GM21423 (cell line): ENCODE results near the gene RAF1.
"Not testable (repeated sequence)": the region's sequence is repeated elsewhere in the genome, so short reads cannot be mapped to it uniquely, and the experiment has no call there.

ENCODE experiments used
- ATAC-seq: cut with Tn5 transposase; IDR thresholded peaks from one replicate; pipeline ENCODE4 v1.9.1; 2021; ENCODE audit warnings: mild to moderate bottlenecking, moderate library complexity; ENCODE audit not compliant: unreplicated experiment

The RAF1 gene

DNA sequence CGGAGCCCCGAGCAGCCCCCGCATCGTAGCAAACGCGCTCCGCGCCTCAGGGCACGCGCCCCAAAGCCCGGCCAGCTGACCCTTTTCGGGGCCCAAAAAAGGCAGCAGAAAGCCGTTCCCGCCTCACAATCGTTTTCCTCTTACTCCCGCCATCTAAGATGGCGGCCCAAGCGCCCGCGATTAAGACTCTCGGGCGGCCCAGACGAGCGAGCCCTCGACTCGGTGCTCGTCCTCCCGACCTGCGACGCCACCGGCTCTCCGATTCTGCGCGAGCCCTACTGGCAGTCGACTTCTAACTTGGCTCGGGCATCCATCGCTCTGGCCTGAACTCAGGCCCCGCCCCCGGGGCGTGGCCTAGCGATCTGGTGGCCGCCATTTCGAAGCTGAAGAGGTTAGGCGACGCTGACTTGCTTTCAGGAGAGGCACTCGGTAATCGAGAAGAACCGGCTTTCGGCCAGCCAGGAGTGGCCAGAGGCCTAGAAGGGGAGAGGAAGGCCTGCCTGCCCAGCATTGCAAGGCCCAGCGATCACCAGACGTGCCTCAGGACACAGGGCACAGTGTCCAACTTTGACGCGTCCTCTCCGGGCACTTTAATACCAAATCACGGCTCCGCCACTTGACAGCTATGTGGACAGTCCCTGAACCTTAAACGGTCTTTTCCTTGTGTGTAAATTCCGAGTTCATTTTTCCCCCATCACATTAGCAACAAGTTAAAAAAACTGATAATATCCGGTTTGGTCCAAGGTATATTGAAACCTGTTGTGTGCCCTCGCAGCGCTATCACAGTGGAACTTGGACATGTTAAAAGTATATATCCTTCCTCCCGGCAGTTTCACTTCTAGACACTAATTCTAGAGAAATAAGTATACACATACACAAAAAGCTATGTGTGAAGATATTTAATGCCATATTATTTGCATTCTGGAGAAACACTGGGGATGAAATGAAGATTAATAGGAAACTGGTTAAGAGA is at the start of gene RAF1:
Gene RAF1 (minus strand): TSS at position 182 of the 973 bp plus-strand sequence. CDS start 45,396 bp downstream, outside the sequence.
- peak; percentile 91 for ATAC-seq

DNA sequence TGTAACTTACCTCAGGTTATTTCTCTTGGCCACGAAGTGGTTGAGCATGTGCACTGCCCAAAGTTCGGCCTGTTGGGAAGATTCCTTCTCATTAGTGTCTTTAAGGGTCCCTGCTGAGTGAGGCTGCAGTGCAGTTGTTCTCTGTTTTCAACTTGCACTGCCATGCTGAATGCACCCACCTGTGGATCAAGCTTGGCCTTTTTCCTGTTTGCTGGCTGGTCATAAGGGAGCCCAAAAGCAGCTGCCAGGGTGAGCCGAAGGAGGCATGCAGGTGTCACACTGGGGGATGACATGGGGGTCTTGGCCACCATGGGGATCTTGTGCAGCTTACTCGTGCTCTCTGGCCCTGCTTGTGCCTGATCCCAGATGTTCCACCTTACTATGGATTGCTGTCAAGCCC is 46.1 kb upstream of the RAF1 start:
- no peak for ATAC-seq

DNA sequence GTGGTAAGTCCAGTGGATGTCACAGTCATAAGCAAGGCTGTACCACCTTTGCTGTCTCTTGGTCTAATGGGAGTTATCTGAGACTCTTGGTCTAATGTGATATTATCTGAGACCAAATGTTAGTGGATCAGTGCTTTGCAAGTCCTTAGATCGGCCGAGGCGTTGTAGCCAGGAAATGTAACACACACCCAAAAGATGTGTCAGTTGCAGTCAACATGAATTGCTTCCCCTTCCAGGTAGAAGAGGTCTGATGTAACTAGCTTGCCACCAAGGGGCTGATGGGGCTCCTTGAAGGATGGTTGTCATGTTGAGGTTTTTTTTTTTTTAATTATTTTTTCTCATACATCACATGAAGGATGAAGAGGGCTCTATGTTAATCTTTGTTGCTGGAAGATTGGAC is 45.4 kb upstream of the RAF1 start:
- no peak for ATAC-seq

DNA sequence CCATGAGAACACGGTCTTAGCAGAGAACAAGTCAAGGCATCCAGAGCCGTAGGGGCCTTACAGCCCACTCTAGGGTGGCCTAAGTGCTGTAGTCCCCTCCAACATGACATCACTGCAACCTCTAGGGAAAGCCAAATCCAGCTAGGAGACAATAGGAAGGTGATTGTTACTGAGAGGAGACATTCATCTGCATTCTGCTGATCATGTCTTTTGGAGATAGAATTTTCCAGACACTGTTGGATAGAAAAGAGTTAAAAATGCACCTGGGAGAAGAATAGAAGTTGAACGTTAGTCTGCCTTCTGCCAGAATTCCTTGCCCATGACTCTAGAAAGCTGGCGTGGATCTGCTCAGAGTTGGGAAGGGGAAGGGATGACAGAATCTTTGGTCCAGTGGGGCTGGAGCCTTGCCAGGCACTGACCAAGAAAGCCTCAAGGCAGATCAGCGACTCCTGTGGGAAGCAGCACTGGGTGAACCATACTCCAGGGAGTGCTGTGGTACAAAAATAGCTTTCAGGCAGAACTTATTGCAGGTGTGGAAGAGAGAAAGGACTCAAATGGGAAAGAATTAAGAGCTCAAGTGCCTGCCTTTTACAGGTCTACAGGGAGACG is 44.8 kb upstream of the RAF1 start:
- no peak for ATAC-seq

DNA sequence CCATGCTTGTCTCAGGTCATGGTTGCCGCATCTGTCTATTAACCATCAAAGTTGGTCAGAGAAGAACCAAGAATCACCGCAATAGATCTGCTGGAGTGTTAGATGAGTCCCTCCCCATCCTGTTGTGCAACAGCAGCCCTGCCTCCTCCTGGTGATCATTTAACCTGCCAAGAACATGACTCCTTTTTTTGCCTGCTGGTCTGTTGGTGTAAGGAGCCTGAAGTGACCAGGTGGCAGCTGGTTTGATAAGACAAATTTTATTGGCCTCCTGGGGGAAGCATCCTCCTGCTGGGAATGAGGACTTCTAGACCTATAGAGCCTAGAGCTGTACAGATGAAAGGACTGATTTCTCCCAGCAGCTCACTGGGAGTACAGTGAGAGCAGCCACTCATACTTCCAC is 43.5 kb upstream of the RAF1 start:
- no peak for ATAC-seq

DNA sequence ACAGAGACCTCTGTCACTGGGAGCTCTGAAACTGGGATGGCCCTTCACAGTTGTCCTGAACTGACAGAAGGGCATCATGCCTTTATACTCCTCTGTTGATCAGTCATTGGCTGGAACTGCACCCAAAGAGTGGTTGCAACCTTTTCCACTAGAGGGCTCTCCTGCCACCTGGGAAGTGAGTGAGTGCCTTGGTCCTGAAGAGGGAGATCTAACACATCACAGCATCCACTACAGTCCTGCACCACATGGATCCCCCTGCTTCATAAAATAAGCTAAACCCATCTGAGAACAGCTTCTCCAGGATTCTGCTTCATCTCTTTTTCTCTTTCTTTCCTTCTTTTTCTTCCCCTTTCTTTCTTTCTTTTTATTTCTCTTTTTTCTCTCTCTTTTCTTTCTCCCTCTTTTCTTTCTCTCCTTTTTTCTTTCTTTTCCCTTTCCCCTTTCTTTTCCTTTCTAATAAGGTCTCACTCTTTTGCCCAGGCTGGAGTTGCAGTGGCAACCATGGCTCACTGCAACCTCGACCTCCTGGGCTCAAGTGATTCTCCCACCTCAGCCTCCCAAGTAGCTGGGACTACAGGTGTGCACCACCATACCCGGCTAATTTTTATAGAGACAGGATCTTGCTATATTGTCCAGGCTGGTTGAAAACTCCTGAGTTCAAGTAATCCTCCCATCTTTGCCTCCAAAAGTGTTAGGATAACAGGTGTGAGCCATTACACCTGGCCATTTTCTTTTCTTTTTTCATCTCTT is 42.8 kb upstream of the RAF1 start:
- peak; percentile 78 for ATAC-seq

DNA sequence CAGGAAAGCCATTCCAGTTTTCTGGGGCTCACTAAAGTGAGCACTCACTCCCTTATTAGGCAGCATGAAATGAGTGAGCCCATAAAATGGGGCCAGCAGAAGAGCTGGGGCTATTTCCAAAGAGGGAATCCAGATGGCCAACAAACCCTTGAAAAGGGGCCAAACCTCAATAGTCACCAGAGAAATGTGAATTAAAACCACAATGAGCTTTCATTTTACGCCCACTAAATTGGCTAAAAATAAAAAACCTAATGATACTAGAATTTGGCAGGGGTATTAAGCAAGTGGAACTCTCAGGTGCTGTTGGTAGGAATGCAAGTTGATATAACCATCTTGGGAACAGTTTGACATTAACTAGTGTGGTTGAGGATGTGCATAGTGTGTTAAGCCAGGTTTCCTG is 42.1 kb upstream of the RAF1 start:
- no peak for ATAC-seq

DNA sequence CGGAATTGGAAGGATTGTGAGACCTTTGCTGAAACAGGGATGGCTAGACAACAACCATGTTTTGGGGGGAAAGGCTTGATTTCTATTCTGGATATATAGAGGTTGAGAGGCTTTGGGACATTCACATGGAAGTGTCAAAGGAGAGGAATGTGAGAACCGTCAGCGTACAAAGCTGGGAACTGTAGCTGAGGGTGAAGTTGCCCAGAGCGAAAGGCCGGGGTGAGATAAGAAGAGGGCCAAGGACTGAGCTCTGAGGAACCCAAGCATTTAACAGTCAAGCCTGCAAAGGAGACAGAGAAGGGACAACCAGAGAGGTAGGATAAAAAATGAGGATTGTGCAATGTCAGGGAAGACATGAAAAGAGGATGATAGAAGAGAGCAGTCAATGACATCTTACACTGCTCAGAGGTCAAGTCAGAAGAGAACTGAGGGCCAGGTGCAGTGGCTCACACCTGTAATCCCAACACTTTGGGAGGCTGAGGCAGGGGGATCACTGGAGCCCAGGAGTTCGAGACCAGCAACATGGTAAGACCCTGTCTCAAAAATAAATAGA is 41.5 kb upstream of the RAF1 start:
- no peak for ATAC-seq

DNA sequence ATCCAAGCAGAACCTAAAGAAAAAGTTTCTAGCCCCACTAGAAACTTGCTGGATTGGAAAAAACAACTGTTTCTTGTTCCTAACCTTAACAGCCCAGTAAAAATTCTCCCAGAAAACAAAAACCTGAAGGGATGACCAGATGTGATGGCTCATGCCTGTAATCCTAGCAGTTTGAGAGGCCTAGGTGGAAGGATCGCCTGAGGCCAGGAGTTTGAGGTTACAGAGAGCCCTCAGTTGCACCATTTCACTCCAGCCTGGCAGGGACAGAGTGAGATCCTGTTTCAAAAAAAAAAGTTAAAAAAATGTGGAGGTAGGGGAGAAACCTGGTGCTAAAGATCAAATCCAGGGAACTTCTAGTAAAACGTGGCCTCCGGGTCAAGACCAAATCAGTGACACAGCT is 38.6 kb upstream of the RAF1 start:
- ATAC-seq = no peak

DNA sequence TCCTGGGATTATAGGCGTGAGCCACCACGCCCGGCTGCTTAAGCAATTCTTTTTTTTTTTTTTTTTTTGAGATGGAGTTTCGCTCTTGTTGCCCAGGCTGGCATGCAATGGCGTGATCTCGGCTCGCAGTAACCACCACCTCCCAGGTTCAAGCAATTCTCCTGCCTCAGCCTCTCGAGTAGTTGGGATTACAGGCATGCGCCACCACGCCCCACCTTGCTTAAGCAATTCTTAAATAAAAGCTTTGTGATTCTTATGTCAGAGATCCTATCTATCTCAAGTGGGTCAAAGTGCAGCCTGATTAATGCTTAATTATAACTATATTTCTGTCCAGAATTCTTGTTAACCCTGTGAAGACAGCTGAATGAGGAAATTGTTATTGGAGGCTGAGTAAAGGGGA is 37.7 kb upstream of the RAF1 start:
- not testable (repeated sequence) for ATAC-seq

DNA sequence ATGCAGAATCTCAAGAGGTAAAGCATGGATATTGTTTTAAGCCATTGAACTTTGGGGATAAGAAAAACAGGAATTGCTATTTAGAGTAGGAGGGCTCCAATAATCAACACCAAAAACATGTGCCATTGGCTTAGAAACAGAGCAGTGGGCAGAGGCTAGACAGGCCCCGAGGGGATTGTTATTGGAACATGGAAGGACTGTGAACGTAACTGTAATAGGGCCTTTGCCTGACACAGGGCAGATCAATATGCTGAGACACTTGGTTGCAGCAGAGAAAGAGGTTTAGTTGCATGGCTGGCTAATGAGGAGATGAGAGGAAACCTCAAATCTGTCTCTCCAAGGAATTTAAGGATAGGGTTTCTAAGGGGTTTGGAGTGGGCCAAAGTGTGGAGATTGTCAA is 36.9 kb upstream of the RAF1 start:
- ATAC-seq = no peak

DNA sequence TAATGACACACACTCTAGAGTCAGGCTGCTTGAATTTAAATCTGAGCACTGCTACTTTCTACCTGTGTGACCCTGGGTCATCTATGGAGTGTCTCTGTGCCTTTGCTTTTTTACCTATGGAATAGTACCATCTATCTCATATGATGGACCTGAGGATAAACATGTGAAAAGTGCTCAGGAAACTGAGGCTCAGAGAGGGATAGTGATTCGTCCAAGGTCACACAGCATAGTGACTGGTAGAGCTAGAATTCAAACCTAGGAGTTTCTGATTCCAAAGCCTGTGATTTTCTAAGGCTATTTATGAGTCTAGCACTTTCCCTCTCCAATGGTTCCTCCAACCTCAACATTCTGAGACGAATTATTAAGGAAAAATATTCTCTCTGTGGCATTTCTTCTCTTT is 32.0 kb upstream of the RAF1 start:
- ATAC-seq = no peak

DNA sequence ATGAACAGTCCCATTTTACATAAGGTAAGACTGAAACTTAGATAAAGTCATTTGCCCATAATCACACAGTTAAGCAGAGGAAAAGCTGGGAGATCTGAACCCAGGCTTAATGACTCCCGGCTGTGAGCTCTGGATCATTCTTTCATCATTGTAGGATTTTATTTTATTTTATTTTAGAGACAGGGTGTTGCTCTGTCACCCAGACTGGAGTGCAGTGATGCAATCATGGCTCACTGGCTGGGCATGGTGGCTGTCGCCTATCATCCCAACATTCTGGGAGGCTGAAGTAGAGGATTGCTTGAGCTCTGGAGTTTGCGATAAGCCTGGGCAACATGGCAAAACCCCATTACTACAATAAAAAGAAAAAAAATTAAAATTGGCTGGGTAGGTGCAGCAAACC is 31.2 kb upstream of the RAF1 start:
- no peak for ATAC-seq

DNA sequence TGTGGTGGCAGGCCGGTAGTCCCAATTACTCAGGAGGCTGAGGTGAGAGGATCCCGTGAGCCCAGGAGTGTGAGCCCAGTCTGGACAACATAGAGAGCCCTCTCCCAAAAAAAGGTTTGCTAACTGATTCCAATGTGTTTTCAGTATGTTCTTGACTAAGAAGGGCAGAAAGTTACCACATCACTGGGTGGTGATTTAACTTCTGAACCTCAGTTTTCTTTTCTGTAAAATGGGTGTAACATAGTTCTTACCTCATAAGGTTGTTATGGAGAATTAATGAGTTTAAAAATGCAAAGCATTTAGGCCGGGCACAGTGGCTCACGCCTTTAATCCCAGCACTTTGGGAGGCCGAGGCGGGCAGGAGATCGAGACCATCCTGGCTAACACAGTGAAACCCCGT is 28.5 kb upstream of the RAF1 start:
- ATAC-seq = no peak

DNA sequence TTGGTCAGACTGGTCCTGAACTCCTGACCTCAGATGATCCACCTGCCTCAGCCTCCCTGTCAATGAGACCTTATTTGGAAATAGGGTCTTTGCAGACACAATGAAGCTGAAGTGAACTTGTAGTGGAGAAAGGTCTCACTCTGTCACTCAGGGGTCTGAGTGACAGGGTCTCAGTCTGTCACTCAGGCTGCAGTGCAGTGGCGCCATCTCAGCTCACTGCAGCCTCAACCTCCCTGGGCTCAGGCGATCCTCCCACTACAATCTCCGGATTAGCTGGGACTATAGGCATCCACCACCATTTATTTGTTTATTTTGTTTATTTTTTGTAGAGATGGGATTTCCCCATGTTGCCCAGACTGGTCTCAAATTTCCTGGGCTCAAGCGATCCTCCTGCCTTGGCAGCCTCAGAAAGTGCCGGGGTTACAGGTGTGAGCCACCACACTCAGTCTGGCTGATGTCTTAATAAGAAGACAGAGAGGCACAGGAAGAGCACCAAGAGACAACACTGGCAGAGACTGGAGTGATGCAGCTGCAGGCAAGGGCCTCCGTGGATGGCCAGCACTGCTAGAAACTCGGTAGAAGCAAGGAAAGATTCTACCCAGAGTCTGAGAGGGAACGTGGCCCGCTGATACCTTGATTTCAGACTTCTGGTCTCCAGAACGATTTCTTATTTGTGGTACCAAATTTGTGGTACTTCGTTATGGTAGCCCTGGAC is 26.2 kb upstream of the RAF1 start:
- ATAC-seq = no peak

DNA sequence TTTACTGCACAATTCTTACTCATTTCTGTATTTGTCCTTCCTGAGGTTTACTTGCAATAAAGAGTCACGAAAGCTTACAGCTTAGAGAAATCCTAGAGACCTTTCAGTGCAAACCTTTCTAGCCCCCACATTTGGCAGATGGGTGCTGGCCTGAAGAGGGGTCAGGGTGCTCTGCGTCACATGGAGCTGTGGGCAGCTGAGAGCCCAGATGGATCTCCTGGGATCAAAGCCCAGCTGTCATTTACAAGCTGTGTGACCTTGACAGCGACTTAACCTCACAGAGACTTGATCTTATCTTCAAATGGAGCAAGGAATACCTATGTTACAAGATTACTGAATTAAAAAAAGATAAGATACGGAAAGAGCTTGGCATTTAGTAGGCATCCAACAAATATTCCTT is 24.0 kb upstream of the RAF1 start:
- ATAC-seq = no peak

DNA sequence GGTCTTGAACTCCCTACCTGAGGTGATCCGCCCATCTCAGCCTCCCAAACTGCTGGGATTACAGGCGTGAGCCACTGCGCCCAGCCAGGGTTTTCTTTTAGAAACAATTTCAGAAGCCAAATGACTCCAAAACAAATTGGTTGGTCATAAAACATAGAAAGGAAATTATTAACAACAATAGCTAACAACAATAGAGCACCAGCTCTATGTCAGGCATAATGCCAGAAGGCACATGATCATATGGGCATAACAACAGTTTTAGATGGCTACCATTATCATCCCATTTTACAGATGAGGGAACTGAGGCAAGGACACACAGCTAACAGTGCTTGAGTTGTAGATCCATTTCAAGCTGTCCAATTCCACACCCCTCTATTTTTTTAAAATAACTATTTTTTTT is 22.2 kb upstream of the RAF1 start:
- ATAC-seq = no peak

DNA sequence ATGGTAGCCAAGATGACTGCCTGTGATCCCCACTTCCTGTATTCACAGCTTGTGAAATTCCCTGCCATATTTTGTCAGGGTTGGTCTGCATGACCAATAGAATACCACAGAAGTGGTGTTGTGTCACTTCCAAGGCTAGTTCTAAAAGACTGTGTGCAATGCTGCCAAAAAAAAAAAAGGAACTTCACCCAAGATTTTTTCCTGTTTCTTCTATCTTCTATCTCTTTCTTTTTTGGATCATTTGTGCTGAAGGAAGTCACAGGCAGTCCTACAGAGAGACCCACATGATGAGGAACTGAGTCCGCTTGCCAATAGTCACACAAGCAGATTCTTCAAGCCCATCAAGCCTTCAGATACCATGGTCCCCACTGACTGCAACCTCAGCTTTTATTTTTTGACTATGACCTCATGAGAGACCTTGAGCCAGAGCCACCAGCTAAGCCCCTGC is 18.1 kb upstream of the RAF1 start:
- no peak for ATAC-seq

DNA sequence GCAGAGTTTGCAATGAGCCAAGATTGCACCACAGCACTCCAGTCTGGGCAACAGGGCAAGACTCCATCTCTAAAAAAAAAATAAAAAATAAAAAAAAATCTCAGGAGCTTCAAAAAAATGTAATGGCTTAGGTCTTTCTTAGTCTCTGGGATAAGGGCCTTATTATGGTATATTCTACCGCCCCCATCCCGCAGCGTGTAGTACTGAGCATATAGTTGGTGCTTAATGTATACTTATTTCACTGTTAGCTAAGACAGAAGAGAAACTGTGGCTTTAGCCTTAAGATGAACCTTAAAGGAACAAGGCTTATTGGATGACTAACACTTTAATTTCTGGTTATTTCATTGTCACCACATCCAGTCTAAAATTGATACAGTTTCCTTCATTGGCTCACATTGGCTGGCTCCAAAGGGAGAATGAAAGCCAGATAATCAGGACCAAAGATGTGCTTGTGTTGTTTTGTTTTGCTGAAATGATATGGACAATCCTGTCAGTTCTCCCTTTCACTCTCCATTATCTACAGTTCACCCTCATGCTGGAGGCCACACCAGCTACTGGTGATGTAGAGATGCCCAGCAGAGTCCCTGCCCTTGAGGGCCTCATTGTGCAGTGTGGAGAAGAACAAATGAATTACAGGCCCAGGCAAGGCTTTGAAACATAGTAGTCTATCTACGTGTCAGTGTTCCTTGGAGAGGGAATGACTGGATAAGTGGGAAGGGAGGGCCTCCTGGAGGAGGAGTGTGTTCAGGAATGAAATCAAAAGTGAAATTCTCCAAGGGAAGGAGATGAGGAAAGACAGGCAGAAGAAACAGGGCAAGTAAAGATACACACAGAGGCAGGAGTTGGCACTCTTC is 17.4 kb upstream of the RAF1 start:
- ATAC-seq = no peak

DNA sequence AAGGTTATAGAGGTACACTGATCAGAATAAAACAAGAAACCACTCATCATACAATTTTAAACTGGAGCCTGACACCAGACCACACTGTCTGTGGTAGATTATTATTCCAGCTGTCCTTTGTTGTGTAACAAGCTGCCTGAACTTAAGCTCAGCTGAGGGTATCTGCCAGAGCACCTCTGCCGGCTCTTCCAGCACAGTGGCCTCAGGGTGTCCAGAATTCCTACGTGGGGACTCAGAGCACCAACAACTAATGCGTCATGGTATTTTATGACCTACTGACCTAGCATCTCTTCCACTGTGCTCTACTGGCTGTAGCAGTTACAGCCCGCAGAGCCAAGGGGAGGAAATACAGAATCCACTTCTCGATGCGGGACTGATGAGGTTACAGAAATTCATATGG is 15.6 kb upstream of the RAF1 start:
- no peak for ATAC-seq
